Body of pancreas (tissue), 4 donors: ENCODE results near the gene GULP1.

Source experiments
- POLR2A ChIP-seq, 3 donors: fragments of 450-650 bp; IDR thresholded peaks; one replicate each; pipeline ENCODE4 v1.6.1; 2016; ENCODE audit warnings: antibody characterized with exemption in 3 of 3, mild to moderate bottlenecking in 2 of 3
- TF ChIP-seq, protein P1 (sequence below), 7 experiments: fragments of 450-650 bp in 4 of 7; fragments of 200-600 bp in 3 of 7; sonication (generic) in 3 of 7; IDR thresholded peaks; one replicate each; pipeline ENCODE4 v1.5.1; 2016 to 2019; ENCODE audit warnings: antibody characterized with exemption in 7 of 7

DNA sequence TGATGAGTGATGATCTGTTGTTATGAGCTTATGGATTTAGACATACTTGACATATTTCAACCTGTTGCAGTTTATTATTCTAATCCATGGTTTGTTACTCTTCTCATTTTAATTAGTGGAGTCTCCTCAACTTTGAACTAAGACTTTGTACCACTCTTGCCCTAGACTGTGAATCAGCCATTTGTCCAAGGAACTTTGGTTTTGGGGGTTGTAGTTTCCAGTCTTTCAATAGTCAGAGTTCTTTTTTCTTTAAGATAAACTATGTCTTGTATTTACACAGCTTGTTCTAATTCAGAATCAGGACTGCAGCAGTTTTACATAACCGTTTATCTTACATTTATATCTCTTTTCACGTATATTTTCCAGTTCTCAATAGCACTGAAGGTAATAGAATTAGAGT lies 133.6 kb downstream of the GULP1 start:
- TF ChIP-seq, protein P1, sequence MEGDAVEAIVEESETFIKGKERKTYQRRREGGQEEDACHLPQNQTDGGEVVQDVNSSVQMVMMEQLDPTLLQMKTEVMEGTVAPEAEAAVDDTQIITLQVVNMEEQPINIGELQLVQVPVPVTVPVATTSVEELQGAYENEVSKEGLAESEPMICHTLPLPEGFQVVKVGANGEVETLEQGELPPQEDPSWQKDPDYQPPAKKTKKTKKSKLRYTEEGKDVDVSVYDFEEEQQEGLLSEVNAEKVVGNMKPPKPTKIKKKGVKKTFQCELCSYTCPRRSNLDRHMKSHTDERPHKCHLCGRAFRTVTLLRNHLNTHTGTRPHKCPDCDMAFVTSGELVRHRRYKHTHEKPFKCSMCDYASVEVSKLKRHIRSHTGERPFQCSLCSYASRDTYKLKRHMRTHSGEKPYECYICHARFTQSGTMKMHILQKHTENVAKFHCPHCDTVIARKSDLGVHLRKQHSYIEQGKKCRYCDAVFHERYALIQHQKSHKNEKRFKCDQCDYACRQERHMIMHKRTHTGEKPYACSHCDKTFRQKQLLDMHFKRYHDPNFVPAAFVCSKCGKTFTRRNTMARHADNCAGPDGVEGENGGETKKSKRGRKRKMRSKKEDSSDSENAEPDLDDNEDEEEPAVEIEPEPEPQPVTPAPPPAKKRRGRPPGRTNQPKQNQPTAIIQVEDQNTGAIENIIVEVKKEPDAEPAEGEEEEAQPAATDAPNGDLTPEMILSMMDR (IDR thresholded peaks at IDR 0.05) = no peak
- TF ChIP-seq POLR2A (IDR thresholded peaks at IDR 0.05) = no peak
